K562 (cell line): ENCODE results near the gene FDPS. TPM values are rescaled to one million over a fixed set of nuclear protein-coding genes. Genes with fewer than 3 reads are reported as not detected.

Experiments used
- ATAC-seq: fragments of 200-7000 bp; cut with Tn5 transposase; 3 replicates; pipeline ENCODE4 v1.9.1; 2020; ENCODE audit warnings: moderate library complexity
- BruUV-seq: library from RNA; stranded (reverse); fragments of 400-500 nt; replicated peaks from 2 replicates; lab custom pipeline; 2021; lab: Mats Ljungman, UMichigan
- CTCF ChIA-PET: fragments of 300-600 bp; formaldehyde crosslinking; extraction: SDS; loops from one replicate; lab custom pipeline; 2021; ENCODE audit warnings: low intra/inter-chr PET ratio; lab: Yijun Ruan, JAX
- POLR2A ChIA-PET: fragments of 300-600, 350-650 bp; sonication (Branson Sonifier 250); formaldehyde crosslinking; extraction: SDS; loops from one replicate; lab custom pipeline; 2021; ENCODE audit warnings: antibody characterized with exemption, inconsistent platforms; lab: Yijun Ruan, JAX
- DNase-seq, 4 experiments: peaks; one replicate each; pipeline versions ENCODE4 v3.0.0 to v3.0.0-alpha.2; 2011 to 2018; ENCODE audit warnings: low spot score in 3 of 4, mixed read lengths in 3 of 4; ENCODE audit errors: extremely low read depth in 1 of 4
- FAIRE-seq: peaks from 2 replicates; lab custom pipeline; 2011; peaks lifted over from hg19 to GRCh38; lab: Jason Lieb, UNC
- H2AFZ ChIP-seq: 2 replicates; pipeline ENCODE4 v1.6.0; 2011; ENCODE audit warnings: low read depth, low read length, control low read depth, inconsistent platforms
- H3K27ac ChIP-seq: fragments of 200-600 bp; 3 replicates; pipeline ENCODE4 v1.8.0; 2011; ENCODE audit warnings: low read depth, mild to moderate bottlenecking, control low read depth, inconsistent platforms, low read length, moderate library complexity, mixed read lengths; ENCODE audit errors: extremely low read depth
- H3K27me3 ChIP-seq, 2 experiments: fragments of 300-600 bp in 1 of 2; 2 replicates in 1 of 2; 3 replicates in 1 of 2; pipeline versions ENCODE4 v1.6.0 to v1.8.0; 2011; ENCODE audit warnings: inconsistent platforms in 2 of 2, low read length in 2 of 2, mild to moderate bottlenecking in 1 of 2, mixed read lengths in 1 of 2, moderate library complexity in 1 of 2; ENCODE audit not compliant: control insufficient read depth in 2 of 2, insufficient read depth in 2 of 2
- H3K36me3 ChIP-seq: fragments of 300-600 bp; 3 replicates; pipeline ENCODE4 v1.8.0; 2011; ENCODE audit warnings: mild to moderate bottlenecking, low read length, inconsistent platforms; ENCODE audit not compliant: control insufficient read depth, insufficient read depth
- H3K4me1 ChIP-seq, 2 experiments: fragments of 200-600 bp in 1 of 2; replicated peaks in 1 of 2; 2 replicates in 1 of 2; 3 replicates in 1 of 2; pipeline versions ENCODE4 v1.5.1 to v1.8.0; 2011; ENCODE audit warnings: inconsistent platforms in 2 of 2, low read length in 2 of 2, mild to moderate bottlenecking in 1 of 2, mixed read lengths in 1 of 2, moderate library complexity in 1 of 2; ENCODE audit not compliant: control insufficient read depth in 2 of 2, insufficient read depth in 2 of 2
- H3K4me2 ChIP-seq: 2 replicates; pipeline ENCODE4 v1.6.1; 2011; ENCODE audit warnings: low read length, control low read depth, inconsistent platforms, mixed read lengths; ENCODE audit not compliant: insufficient read depth
- H3K4me3 ChIP-seq: fragments of 200-600 bp; sonication (generic), shearing (Covaris generic); 2 replicates; pipeline ENCODE4 v1.5.1; 2016; ENCODE audit warnings: control low read depth, inconsistent platforms
- H3K79me2 ChIP-seq: fragments of 200-600 bp; 3 replicates; pipeline ENCODE4 v1.8.0; 2011; ENCODE audit warnings: low read length, inconsistent platforms; ENCODE audit not compliant: control insufficient read depth, insufficient read depth
- H3K9ac ChIP-seq, 2 experiments: 2 replicates each; pipeline versions ENCODE4 v1.6.0 to v1.6.1; 2011; ENCODE audit warnings: low read depth in 2 of 2, low read length in 2 of 2, control low read depth in 1 of 2, inconsistent platforms in 1 of 2, mild to moderate bottlenecking in 1 of 2, mixed read lengths in 1 of 2; ENCODE audit not compliant: insufficient read depth in 1 of 2
- H3K9me1 ChIP-seq: one replicate; pipeline ENCODE4 v1.6.0; 2011; ENCODE audit warnings: inconsistent platforms, mild to moderate bottlenecking, low read length, moderate library complexity; ENCODE audit not compliant: control insufficient read depth, insufficient read depth
- H3K9me3 ChIP-seq: replicated peaks from 2 replicates; pipeline ENCODE4 v1.5.1; 2011; ENCODE audit warnings: low read depth, low read length, inconsistent platforms; ENCODE audit not compliant: control insufficient read depth, insufficient read depth
- H4K20me1 ChIP-seq: replicated peaks from 2 replicates; pipeline ENCODE4 v1.6.1; 2011; ENCODE audit warnings: low read length, inconsistent platforms, mixed read lengths; ENCODE audit not compliant: control insufficient read depth, insufficient read depth
- ARNT ChIP-seq, 2 experiments: fragments of 450-650 bp; IDR thresholded peaks; 2 replicates each; pipeline ENCODE4 v1.6.1; 2016; ENCODE audit warnings: mild to moderate bottlenecking in 1 of 2
- HDGF ChIP-seq: fragments of 450-650 bp; IDR thresholded peaks from 2 replicates; pipeline ENCODE4 v1.6.1; 2016
- MCM3 ChIP-seq: fragments of 450-650 bp; IDR thresholded peaks from 2 replicates; pipeline ENCODE4 v1.6.1; 2016
- POLR2G ChIP-seq: fragments of 200-400 bp; formaldehyde crosslinking; IDR thresholded peaks from 2 replicates; pipeline ENCODE4 v1.6.1; 2017; ENCODE audit warnings: low read depth, mild to moderate bottlenecking, antibody characterized with exemption, low read length, moderate library complexity
- SNRNP70 ChIP-seq: fragments of 200-400 bp; formaldehyde crosslinking; optimal IDR thresholded peaks from 2 replicates; pipeline ENCODE3; 2017; ENCODE audit warnings: low read depth, low read length
- TAF15 ChIP-seq: fragments of 200-400 bp; formaldehyde crosslinking; IDR thresholded peaks from 2 replicates; pipeline ENCODE4 v1.6.1; 2017; ENCODE audit warnings: mild to moderate bottlenecking, low read depth, low read length, moderate library complexity
- ZBTB34 ChIP-seq: fragments of 250-450 bp; sonication (Bioruptor Pico); IDR thresholded peaks from 2 replicates; pipeline ENCODE4 v1.8.0; 2021; ENCODE audit warnings: mild to moderate bottlenecking, moderate library complexity
- WGBS: fragments of 100-300 bp; shearing (Covaris generic); methylation state at CpG from one replicate; pipeline ENCODE4 v1.1.6; 2016; ENCODE audit warnings: low coverage, mixed read lengths; ENCODE audit not compliant: insufficient coverage; ENCODE audit errors: missing lambda C conversion rate; 5-methylcytosine and 5-hydroxymethylcytosine counted together
- in situ Hi-C: fragments of 300-500 bp; cut with MboI; formaldehyde crosslinking; loops from 4 replicates; pipeline ENCODE4 v1.15.0; 2018; ENCODE audit warnings: inconsistent platforms, mixed read lengths
- intact Hi-C: fragments of 100-400 bp; cut with micrococcal nuclease; formaldehyde crosslinking; loops from 2 replicates; pipeline ENCODE4 v1.14.2; 2022
- polyA plus RNA-seq, 8 experiments: library from polyadenylated mRNA; depleted of rRNA in 4 of 8; stranded (reverse) in 5 of 8; unstranded in 3 of 8; fragments of >200 nt; fragmentation: Nextera tagmentation in 2 of 8; fragmentation: Illumina TruSeq in 1 of 8; extraction: Ambion mirVana in 2 of 8; extraction: Trizol in 1 of 8; gene quantifications; 2 replicates each; pipeline versions ENCODE4 v1.2.1 to v1.2.3, GENCODE V29; 2011 to 2014; ENCODE audit warnings: inconsistent platforms in 1 of 8, missing spikeins in 1 of 8
- total RNA-seq, 7 experiments: library from RNA; depleted of rRNA in 6 of 7; stranded (reverse); fragments of >200 nt in 6 of 7; fragmentation: Illumina TruSeq in 2 of 7; extraction: Trizol in 2 of 7; gene quantifications; 2 replicates each; pipeline versions ENCODE4 v1.2.1 to v1.2.3, GENCODE V29; 2011 to 2021; ENCODE audit warnings: low replicate concordance in 1 of 7

FDPS gene
- total and polyA plus RNA-seq, 9 of the 15 experiments (the other 6 are each of a cell fraction or from before 2014, with no cell fraction given), result 247 to 884 (median 360) TPM

GRCh38 chr1:155295183-155295941 is 13.3 kb upstream of the FDPS start:
- CTCF ChIA-PET, result no interaction called here
- no TSS peak for BruUV-seq
- in situ Hi-C loops (no loop called here), intact Hi-C loops (no loop called here)
- Histone ChIP-seq H3K9ac (no peak overlapping the region), H3K27ac (no peak overlapping the region), H3K36me3 (peaks cover 53% of the 10 kb centered on the region), H3K9me1 (no peaks in the 10 kb centered on the region), H4K20me1 (no peaks in the 10 kb centered on the region), H3K4me1 (peaks cover 8 to 39% of the 10 kb centered on the region in 2 experiments; a peak in 4 of 5 replicates), H3K27me3 (no peaks in the 10 kb centered on the region), H3K4me3 (no peak overlapping the region), H3K9me3 (no peaks in the 10 kb centered on the region), H3K79me2 (peaks cover 24% of the 10 kb centered on the region), H3K4me2 (no peak overlapping the region), H2AFZ (no peak overlapping the region)
- ATAC-seq (no peak), DNase-seq (no peak), FAIRE-seq (no peak)
- POLR2A ChIA-PET, result interaction anchor here (0.9 to 1.8 kb wide), 2 partner anchors 13 to 17 kb away, joined by 3 to 8 read pairs; partner anchors contain the start of gene FDPS
- WGBS, result 92% methylated on average over 32 of the region's 47 CpGs
- TF ChIP-seq POLR2G (peak; percentile 6; the same call in 1 of the 2 replicates), HDGF (no peak)

GRCh38 chr1:155295942-155296267 is 12.8 kb upstream of the FDPS start:
- Histone ChIP-seq H3K79me2 (peaks cover 29% of the 10 kb centered on the region), H3K27ac (no peak overlapping the region; the same call in 2 of the 3 replicates), H3K4me3 (no peak overlapping the region), H3K36me3 (peaks cover 51% of the 10 kb centered on the region), H2AFZ (no peak overlapping the region), H4K20me1 (no peaks in the 10 kb centered on the region), H3K9me1 (no peaks in the 10 kb centered on the region), H3K27me3 (no peaks in the 10 kb centered on the region), H3K9me3 (no peaks in the 10 kb centered on the region), H3K9ac (no peak overlapping the region), H3K4me2 (no peak overlapping the region), H3K4me1 (peaks cover 11 to 43% of the 10 kb centered on the region in 2 experiments; a peak in 4 of 5 replicates)
- in situ Hi-C loops (no loop called here), intact Hi-C loops (no loop called here)
- FAIRE-seq (no peak), DNase-seq (no peak), ATAC-seq (no peak)
- CTCF ChIA-PET, result no interaction called here
- POLR2A ChIA-PET, result interaction anchor here (0.9 to 1.8 kb wide), 2 partner anchors 12 to 18 kb away, joined by 3 to 8 read pairs; partner anchors contain the start of gene FDPS
- WGBS, result 96% methylated on average over 6 of the region's 7 CpGs
- TF ChIP-seq TAF15 (no peak), ZBTB34 (CRISPR knock-in tag) (no peak), ARNT (IDR thresholded peaks at IDR 0.05) (no peak), SNRNP70 (no peak), MCM3 (no peak)
- BruUV-seq, result no TSS peak
